ENCODE results near the gene QPCT. TPM values are rescaled to one million over a fixed set of nuclear protein-coding genes. Genes with fewer than 3 reads are reported as not detected.

The QPCT gene
- polyA plus RNA-seq, 3 donors from 2014 or later = 0.91 to 2.4 (median 0.99) TPM

DNA sequence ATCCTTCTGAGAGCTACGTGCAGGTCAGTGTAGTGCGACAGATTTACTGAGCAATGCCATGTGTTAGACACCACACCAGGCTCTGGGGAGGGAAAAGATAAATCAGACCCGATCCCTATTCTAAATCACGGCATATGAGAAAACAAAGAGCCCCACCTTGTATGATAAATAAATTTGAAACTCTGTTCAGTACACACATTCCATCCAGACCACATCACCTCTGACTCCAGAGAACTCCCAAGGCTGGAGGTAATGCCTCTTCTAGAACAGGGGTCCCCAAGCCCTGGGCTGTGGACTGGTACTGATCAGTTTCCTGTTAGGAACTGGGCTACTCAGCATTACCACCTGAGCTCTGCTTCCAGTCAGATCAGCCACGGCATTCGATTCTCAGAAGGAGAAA is 77.3 kb downstream of the QPCT start:
- Mint-ChIP-seq H3K9me3 (no peaks in the 10 kb centered on the region), H3K36me3 (no peaks in the 10 kb centered on the region), H3K4me1 (no peaks in the 10 kb centered on the region), H3K27me3 (ENCODE audit: low read depth in 3 of 3) (peaks cover 0 to 4% (median 1%) of the 10 kb centered on the region in 3 donors), H3K4me3 (no peak overlapping the region), H3K27ac (no peak overlapping the region)
- DNase-seq = no peak

DNA sequence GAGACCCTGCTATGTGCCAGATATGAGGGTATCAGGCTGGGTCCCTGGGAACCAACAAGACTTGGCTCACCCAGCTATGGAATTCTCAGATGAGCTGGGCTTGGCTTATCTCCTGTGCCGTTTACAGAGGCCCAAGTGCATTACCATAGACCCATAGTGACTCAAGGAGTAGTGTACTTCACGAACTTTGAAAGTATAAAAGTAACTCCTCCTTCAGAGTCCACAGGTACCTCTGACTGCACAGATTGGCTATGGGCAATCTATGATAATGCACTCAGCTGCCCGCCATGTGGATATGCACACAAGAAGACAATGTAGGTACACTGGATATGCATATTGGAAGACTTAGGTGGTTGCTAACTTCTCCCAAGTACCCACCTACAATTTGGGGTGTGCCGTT is 78.4 kb downstream of the QPCT start:
- no peak for DNase-seq
- Mint-ChIP-seq H3K4me3 (no peak overlapping the region), H3K9me3 (no peaks in the 10 kb centered on the region), H3K36me3 (no peaks in the 10 kb centered on the region), H3K4me1 (no peaks in the 10 kb centered on the region), H3K27me3 (ENCODE audit: low read depth in 3 of 3) (peaks cover 0 to 4% (median 1%) of the 10 kb centered on the region in 3 donors), H3K27ac (no peak overlapping the region)

Other genes with a start within 250 kb of the QPCT start
- 10 to 100 TPM; 16.4 to 48.1 (median 22.2) TPM for gene EIF2AK2, start 187.7 kb upstream of the QPCT start, polyA plus RNA-seq
- gene SULT6B1, start 156.0 kb upstream of the QPCT start, polyA plus RNA-seq = not detected
- 10 to 100 TPM; 37.6 to 45.4 (median 44.9) TPM for gene CEBPZOS, start 148.1 kb upstream of the QPCT start, polyA plus RNA-seq
- gene CEBPZ, start 113.0 kb upstream of the QPCT start, polyA plus RNA-seq = 10 to 100 TPM; 16.2 to 28.9 (median 24.9) TPM
- 1 to 10 TPM; 5.9 to 8.1 (median 7.7) TPM for gene NDUFAF7, start 113.0 kb upstream of the QPCT start, polyA plus RNA-seq
- 10 to 100 TPM; 24.3 to 48.0 (median 42.0) TPM for gene PRKD3, start 19.8 kb upstream of the QPCT start, polyA plus RNA-seq